Measurements from ENCODE around the gene CCDC102B.

GRCh38 chr18:68944330-68944729, 146.4 kb downstream of the CCDC102B start:
- TF ChIP-seq POLR2AphosphoS5 (IDR thresholded peaks at IDR 0.05; ENCODE audit: low read depth, low read length) (no peak), USF2 (IDR thresholded peaks at IDR 0.05; ENCODE audit: low read length) (no peak), MAFK (IDR thresholded peaks at IDR 0.05; ENCODE audit: low read depth, low read length) (no peak), RFX5 (IDR thresholded peaks at IDR 0.05; ENCODE audit: borderline replicate concordance, low read depth, low read length) (no peak), TEAD4 (IDR thresholded peaks at IDR 0.05; ENCODE audit: low read depth, low read length) (no peak), HDAC2 (IDR thresholded peaks at IDR 0.05; ENCODE audit: borderline replicate concordance in 1 of 2, low read depth in 2 of 2, low read length in 2 of 2) (no peak), CBX8 (IDR thresholded peaks at IDR 0.05; ENCODE audit: borderline replicate concordance, low read depth, low read length) (no peak), POLR2A (IDR thresholded peaks at IDR 0.05; ENCODE audit: control extremely low read depth in 1 of 2, low read depth in 2 of 2, low read length in 2 of 2) (no peak), TAF1 (IDR thresholded peaks at IDR 0.05; ENCODE audit: low read depth, low read length) (no peak), JUND (IDR thresholded peaks at IDR 0.05; ENCODE audit: low read length) (no peak), CHD1 (IDR thresholded peaks at IDR 0.05; ENCODE audit: low read depth, low read length) (no peak)
- TF ChIP-seq, protein P1, sequence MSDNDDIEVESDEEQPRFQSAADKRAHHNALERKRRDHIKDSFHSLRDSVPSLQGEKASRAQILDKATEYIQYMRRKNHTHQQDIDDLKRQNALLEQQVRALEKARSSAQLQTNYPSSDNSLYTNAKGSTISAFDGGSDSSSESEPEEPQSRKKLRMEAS (IDR thresholded peaks at IDR 0.05), result no peak
- TF ChIP-seq, protein P2, sequence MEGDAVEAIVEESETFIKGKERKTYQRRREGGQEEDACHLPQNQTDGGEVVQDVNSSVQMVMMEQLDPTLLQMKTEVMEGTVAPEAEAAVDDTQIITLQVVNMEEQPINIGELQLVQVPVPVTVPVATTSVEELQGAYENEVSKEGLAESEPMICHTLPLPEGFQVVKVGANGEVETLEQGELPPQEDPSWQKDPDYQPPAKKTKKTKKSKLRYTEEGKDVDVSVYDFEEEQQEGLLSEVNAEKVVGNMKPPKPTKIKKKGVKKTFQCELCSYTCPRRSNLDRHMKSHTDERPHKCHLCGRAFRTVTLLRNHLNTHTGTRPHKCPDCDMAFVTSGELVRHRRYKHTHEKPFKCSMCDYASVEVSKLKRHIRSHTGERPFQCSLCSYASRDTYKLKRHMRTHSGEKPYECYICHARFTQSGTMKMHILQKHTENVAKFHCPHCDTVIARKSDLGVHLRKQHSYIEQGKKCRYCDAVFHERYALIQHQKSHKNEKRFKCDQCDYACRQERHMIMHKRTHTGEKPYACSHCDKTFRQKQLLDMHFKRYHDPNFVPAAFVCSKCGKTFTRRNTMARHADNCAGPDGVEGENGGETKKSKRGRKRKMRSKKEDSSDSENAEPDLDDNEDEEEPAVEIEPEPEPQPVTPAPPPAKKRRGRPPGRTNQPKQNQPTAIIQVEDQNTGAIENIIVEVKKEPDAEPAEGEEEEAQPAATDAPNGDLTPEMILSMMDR (IDR thresholded peaks at IDR 0.05; ENCODE audit: control extremely low read depth in 1 of 3, insufficient read depth in 1 of 3, low read depth in 1 of 3, low read length in 3 of 3), result no peak
